CD4-positive, alpha-beta T cell treated with Interleukin-21 for 1 hour (primary cell): ENCODE results near the gene SERPINB6.
"Not testable (repeated sequence)": the region's sequence is repeated elsewhere in the genome, so short reads cannot be mapped to it uniquely, and the experiment has no call there.

Experiments
- DNase-seq: peaks from one replicate; pipeline ENCODE4 v3.0.0-alpha.2; 2020

Gene SERPINB6

DNA sequence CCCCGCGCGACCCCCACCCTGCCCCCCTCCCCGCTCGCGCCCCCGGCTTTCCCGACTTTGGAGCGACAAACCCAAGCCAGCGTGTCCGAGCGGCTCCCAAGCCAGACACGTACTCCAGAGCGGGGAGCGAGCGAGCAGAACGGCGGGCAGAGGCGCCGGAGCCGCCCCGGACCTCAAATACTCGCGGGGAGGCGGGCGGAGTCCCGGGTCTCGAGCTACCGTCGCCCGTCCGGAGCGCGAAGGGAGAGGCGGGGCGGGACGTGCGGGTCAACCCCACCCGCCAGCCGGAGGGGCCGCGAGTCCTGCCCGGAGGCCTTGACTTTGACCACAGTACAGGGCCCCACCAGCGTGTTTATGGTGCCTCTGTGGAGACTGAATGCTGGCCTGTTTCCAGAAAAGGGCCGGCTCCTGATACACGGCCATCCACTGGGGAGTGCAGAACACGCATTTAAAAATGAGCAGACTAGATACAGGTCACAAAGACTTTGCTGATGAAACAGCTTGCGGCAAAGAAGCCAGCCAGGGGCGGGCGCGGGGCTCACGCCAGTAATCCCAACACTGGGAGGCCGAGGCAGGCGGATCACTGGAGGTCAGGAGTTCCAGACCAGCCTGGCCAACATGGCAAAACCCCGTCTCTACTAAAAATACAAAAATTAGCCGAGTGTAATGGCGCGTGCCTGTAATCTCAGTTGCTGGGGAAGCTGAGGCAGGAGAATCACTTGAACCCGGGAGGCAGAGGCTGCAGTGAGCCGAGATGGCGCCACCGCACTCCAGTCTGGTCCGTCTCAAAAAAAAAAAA lies at the start of gene SERPINB6:
Gene SERPINB6, minus strand, starts transcription at position 148 of the 799 bp plus-strand sequence. CDS start 12,235 bp downstream, outside the sequence.
- peak; percentile 58 for DNase-seq

DNA sequence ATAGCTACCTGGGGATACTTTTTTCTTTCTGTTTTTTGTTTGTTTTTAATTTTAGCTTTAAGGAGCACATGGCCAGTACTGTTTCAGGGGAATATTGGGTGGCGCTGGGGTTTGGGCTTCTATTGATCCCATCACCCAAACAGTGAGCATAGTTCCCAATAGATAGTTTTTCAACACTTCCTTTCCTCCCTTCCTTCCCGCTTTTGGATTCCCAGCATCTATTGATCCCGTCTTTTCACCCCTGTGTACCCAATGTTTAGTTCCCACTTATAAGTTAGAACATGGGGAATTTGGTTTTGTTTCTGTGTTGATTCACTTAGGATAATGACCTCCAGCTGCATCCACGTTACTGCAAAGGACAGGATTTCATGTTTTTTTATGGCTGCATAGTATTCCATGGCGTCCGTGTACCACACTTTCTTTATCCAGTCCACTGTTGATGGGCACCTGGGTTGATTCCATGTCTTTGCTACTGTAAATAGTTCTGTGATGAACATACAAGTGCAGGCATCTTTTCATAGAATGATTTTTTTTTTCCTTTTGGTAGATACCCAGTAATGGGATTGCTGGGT lies 48.5 kb upstream of the SERPINB6 start:
- DNase-seq, result no peak

DNA sequence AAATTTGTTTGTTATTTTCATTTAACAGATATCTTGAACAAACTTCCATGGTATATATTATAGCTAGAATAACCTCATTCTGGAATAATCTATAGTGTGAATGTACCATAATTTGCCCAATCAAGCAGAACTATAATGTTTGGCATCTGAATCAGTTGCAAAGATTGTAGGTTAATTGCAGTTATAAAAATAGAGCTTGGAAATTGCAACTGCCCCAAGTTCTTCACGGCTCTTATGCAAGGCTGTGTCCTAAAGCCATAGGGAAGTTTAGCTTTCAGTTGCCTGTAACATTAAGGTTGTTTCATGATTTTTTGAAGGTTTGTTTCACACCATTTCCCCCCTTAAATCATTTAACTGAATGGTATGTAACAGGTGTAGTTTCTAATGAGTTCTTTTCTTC lies 47.7 kb upstream of the SERPINB6 start:
- DNase-seq, result no peak

DNA sequence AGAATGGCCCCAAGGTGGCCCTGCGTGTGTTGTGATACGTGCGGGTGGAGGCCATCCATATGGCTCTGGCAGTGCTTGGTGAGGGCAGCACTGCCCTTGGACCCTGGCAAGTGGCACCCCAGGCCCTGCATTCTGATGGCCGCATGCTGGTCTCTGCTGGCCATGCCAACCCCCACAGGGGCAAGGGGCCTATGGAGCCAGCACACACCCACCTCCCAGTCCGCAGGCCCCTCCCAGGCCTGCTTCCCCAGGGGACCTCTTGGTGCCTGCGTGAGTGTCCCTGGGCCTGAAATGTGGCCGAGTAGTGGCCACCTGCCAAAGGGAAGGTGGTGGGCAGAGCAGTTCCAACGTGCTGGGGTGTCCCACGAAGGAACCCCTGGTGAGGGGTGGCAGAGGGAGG lies 45.9 kb upstream of the SERPINB6 start:
- no peak for DNase-seq

DNA sequence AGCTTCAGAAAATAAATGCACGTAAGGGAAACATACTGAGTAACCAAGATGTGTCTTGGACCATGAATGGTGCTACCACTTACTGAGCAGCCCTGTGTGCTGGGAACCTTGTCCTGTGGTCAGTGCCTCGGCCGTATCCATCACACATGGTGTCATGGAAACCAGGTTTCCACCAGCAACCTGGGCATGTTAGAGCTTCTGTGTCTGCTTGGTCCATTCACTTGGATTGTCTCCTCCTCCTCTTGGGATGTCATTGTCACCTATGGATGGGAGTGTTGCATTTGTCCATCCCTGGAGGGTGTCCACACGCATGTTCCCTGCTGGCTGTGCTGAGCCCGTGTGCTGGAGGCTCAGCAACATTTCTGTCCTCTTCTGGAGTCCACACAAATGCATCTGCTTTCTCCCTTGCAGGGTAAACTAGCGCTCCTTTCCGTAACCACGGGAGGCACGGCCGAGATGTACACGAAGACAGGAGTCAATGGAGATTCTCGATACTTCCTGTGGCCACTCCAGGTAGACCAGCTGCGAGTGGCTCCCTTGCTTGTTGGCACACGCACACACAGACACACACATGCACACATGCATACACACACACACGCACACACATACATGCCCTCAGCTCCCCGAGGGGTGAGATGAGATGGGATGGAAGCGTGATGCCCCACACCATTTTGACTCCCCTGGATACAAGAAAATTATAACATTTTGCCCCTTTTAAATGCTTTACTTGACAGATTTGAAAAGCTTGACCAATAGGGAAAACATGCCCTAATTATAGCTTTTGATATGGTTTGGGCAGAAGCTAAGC lies 45.3 kb upstream of the SERPINB6 start:
- no peak for DNase-seq

DNA sequence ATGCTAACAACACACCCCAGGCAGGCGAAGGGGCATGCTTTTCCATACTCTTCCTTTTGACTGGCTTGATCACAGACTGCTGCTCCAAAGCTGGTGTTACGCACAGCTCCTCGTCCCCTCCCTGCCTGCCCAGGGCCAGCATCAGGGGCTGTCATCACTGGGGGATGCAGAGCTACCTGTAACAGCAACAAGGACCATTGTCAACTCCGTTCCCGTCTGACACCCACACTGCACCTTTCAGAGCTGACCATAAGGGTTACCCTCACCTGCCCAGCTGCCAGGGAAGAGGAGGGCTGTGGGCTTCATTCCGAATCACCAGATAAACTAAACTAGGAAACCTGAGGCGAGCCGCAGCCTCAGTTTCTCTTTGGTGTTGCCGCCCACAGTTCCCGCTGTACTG lies 43.8 kb upstream of the SERPINB6 start:
- no peak for DNase-seq

DNA sequence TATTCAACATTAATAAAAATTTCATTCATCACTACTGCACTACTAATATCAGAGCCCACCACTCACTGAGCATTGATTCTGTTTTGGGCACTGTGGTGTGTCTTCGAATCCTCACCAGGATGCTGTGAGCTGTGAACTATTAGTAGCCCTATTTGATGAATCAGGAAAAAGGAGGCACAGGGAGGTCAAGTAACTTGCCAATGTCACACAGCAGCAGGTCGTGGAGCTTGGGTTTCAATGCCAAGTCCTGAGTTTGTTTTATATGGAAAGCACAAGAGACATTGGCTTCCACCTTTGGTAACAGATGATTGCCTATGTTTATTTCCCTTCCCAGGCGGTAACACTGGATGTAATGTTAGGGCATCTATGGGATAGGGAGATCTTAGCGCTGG lies 43.3 kb upstream of the SERPINB6 start:
- no peak for DNase-seq

DNA sequence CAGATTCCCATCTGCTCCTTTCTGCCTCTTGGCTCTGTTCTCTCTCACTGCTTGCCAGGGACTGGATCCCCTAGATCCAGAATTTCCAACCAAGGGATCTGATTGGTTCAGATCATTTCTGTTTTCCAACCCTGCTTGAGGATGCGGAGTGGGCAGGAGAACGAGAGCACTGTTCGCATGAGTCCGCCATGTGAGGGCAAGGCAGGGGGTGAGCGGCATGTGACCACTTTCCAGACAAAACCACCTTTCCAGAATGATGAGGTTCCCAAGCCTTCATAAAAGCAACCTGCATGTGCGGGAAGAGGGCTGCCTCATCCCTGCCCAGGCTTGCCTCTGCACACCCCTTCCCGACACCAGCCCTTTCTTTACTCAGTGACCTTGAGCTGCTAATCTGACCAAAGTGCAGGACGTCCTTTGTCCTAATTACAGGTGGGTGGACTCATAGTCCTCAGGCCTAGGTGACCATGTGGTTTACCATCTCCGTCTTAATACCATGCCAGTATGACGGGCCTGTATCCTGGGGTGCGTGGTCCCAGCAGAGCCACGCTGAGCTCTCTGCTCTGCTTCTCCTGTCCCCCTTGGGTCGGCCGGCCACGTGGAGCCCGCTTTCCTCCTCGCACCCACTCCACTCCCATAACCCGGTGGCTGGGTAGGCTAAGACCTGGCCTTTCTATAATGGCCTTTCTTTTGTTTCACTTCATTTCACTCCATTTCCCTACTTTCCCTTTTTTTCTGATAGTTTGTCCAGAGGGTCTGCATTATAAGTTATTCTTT lies 42.7 kb upstream of the SERPINB6 start:
- DNase-seq, result no peak

DNA sequence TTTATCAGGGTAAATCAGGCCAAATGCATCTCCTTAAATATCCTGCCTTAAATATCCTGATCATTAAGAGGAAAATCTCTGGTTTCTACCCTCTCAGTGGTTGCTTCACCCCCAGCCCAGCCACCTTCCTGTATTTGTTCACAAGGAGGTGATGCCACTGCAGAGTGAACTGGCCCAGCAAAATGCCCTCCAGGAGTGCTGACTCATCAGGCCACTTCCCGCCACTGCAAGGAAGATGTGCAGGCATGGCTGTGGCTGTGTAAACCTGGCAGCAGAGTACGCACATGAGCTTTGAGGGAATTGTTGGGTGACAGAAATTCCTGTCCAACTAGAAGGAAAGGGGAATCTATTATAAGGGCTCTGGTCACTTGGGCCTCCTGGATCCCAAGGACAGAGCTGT lies 42.1 kb upstream of the SERPINB6 start:
- no peak for DNase-seq

DNA sequence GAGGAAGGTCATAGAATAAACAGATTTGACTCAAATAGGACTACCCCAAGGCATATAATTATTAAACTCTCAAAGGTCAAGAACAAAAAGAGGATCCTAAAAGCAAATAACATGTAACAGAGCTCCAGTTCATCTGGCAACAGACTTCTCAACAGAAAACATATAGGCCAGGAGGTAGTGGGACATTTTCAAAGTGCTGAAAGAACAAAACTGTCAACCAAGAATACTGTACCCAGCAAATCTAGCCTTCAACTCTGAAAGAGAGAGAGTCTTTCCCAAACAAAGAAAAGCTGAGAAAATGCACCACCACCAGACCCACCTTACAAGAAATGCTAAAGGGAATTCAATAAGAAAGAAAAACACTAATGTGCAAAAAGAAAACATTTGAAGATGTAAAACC lies 40.2 kb upstream of the SERPINB6 start:
- no peak for DNase-seq

DNA sequence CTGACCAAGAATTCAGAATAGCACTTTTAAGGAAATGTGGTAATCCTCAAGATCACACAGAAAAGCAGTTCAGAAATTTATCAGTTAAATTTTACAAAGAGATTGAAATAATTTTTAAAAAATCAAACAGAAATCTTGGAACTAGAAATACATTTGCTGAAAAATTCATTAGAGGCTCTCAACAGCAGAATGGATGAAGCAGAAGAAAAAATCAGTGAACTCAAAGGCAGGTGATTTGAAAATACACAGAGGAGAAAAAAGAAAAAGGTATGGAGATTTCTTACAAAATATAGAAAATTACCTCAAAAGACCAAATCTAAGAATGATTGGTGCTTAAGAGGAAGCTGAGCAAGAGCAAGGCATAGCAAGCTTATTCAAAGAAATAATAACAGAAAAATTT lies 39.8 kb upstream of the SERPINB6 start:
- no peak for DNase-seq

DNA sequence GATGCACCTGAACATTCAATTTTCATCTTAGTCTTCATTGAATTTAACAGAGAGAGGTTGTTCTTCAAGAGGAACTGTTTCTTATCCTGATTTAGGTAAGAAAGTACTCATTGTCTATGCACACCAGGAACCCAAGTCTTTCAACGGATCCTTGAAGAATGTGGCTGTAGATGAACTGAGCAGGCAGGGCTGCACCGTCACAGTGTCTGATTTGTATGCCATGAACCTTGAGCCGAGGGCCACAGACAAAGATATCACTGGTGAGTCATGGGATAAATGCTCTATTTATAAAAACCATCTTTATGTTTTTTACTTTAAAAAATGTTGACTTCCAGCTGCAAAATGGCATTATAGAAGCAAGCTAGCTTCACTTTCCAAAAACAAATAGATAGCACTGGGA lies 38.6 kb upstream of the SERPINB6 start:
- no peak for DNase-seq

DNA sequence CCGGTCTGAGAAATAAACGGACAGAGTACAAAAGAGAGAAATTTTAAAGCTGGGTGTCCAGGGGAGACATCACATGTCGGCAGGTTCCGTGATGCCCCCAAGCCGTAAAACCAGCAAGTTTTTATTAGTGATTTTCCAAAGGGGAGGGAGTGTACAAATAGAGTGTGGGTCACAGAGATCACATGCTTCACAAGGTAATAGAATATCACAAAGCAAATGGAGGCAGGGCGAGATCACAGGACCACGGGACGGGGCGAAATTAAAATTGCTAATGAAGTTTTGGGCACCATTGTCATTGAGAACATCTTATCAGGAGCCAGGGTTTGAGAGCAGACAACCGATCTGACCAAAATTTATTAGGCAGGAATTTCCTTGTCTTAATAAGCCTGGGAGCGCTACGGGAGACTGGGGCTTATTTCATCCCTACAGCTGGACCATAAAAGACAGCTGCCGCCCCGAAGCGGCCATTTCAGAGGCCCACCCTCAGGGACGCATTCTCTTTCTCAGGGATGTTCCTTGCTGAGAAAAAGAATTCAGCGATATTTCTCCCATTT lies 37.4 kb upstream of the SERPINB6 start:
- not testable (repeated sequence) for DNase-seq

DNA sequence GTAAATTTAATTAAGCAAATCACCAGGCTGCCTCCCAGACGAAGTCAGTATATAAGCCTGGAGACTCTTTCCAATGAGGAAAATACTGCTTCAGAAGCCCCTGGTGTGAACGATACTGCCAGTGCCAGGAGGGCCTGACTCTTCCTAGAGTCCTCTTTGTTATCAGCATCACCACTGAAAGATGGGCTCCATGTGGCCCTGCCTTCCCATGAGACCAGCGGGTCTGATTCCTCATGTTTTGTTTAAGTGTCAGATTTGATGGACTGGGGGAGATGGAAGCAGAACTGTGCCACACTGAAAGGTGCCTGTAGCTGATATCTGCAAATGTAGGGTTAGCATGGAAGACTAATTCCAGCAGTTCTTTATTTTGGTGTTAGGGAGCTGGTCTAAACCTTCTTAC lies 36.2 kb upstream of the SERPINB6 start:
- no peak for DNase-seq

DNA sequence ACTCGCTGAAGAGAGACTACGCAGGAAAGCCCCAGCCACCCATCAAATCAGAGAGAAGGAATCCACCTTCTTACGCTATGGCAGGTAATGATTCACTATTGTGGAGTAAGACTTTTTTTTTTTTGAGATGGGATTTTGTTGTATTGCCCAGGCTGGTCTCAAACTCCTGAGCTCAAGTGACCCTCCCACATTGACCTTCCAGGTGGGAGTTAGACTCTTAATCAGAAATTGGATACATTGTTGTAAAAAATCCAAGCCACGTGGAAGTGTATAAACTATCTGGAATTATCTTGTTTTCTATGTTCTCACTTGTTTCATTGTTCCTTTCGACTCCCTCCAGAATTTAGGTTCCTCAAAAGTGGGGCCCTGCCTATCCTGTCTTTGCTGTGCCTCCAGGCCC lies 35.1 kb upstream of the SERPINB6 start:
- DNase-seq, result no peak

DNA sequence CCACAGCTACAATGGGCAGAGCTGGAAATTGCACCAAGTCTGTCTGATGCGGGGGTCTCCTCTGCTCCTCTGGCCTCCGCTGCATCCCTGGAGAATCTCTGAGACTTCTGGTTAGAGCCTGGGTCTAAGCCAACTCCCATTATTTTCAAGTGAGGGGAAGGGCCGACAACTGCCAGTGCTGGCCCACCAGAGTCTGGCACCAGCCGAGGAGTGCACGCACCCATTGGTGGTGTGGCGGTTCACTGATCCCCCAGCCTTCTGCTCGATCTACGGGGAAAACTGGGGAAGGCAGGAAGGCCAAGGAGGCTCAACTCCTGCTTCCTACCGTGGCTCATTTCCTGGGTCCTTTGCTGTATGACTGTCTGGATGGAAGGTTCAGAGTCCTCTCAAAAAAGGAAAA lies 34.5 kb upstream of the SERPINB6 start:
- no peak for DNase-seq

DNA sequence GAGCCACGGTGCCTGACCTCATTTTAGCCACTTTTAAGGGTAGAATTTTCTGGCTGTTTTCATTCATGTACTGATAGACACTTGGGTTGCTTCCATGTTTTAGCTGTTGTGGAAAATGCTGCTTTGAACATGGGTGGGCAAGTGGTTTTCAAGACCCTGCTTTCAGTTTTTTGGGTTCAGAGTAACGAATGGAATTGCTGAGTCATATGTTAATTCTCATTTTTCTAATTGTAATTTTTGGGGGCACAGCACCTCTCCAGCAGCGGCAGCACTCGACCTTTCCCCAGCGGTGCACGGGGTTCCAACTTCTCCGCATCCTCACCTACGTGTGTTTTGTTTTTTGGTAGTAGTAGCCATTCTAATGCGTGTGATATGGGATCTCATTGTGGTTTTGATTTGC lies 33.7 kb upstream of the SERPINB6 start:
- DNase-seq, result no peak

DNA sequence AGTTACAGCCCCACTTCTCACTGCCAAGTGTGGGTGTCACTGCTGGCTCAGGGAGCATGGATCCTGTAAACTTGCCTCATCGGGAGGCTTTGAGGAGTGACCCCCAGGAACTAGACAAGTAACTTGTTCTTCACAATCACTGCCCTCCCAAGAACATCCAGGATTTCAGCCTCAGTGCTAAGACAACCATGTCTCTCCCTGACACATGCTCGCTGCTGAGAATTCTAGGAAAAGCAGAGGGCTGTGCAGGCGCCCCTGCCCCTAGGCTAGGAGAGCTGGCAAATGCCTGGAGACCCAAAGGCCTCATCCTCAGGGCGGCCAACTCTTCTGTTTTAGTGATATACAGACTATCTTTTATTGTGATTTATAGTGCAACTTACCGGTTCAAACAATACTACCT lies 31.9 kb upstream of the SERPINB6 start:
- DNase-seq, result not testable (repeated sequence)

DNA sequence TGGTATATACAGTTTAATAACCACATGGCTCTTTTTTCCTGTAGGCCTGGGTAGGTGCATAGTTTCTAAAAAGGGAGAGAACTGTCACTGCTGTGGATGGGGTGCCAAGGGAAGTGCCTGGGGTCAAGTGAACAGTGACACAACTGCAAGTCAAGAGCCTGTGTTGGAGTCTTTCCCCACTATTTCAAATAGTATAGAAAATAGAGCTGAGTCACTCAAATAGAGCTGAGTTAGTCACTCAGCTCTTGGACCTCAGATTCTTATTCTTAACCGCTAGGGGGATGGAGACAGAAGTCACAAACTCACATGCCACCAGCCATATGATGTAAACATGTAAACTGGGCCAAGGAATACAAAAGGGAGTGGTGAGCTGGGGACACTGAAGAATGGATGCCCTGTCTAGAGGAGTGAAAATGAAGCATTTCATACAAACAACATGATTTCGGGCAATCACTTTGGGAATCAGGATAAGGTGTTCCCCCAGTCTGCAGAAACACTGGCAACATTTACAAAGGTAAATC lies 30.5 kb upstream of the SERPINB6 start:
- DNase-seq, result peak; percentile 71

DNA sequence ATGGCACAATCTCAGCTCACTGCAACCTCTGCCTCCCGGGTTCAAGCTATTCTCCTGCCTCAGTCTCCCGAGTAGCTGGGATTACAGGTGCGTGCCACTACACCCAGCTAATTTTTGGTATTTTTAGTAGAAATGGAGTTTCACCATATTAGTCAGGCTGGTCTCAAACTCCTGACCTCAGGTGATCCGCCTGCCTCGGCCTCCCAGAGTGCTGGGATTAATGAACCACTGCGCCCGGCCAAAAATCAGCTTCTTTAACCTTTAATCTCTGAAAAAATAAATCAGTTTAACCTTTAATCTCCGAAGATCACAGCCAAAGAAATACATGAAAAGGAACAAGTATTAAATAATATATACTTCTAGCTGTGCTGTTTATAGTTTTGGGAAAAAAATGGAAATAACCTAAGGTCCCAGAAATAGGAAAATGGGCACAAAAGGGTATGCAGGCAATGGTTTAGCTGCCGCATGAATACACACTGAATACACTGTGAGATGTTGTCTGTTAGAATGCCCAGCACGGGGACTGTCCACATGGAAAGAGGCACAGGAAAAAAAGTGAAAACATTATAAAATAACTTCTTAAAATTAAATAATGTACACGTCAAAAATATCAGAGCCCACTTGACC lies 29.9 kb upstream of the SERPINB6 start:
- no peak for DNase-seq

DNA sequence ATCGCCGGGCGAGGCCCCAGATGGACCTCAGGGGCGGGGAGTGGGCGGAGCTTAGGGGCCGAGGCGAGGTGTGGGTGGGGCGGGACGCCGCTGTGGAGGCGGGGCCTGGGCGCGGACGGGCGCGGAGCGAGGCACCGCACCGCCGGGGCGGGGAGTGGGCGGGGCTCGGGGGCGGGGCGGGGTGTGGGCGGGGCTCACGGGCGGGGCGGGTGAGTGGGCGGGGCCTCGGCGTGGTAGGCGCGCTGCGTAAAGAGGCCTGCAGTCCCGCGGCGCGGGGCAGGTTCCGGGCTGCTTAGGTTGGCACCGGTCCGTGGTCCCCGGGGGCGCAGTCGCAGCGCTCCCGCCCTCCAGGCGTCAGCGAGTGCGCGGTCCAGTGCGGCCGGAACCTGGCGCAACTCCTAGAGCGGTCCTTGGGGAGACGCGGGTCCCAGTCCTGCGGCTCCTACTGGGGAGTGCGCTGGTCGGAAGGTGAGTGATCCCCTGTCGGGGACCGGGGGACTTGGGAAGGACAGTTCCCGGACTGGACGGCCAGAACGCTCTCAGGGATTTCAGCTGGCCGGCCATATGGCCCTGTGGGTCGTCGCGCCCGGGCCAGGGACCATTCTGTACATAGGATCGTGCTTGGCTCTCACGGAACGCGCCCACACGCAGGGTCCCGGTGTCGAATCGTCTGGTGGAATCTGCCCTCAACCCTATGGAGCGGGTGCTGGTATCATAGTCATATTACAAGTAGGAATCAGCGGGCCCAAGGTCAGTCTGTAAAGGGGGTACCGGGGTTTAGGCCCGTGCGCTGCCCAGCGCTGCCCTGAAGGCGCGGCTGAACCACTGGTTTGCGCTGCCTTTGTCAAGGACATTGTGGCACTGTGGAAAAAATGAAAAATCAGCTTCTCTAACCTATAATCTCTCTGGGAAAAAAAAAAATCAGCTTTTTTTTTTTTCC lies 28.5 kb upstream of the SERPINB6 start, which contains the start of gene NQO2:
Gene NQO2, plus strand, starts transcription at position 277 of the 940 bp plus-strand sequence. CDS start 6,659 bp downstream, outside the sequence.
- DNase-seq, result peak; percentile 91
